Neural cell (in vitro differentiated cells): Measurements from ENCODE around the gene ZNF562. TPM values are rescaled to one million over a fixed set of nuclear protein-coding genes. Genes with fewer than 3 reads are reported as not detected.

Source experiments
- H2AFZ ChIP-seq: fragments of 200-600, 300-800 bp; sonication (generic), shearing (Covaris generic); 2 replicates; pipeline ENCODE4 v1.6.0; 2014; ENCODE audit warnings: low read depth, mild to moderate bottlenecking, antibody characterized with exemption, low read length, moderate library complexity
- H3F3A ChIP-seq: fragments of 200-600 bp; shearing (Covaris generic); 2 replicates; pipeline ENCODE4 v1.6.1; 2016; ENCODE audit warnings: mild to moderate bottlenecking, moderate library complexity, mixed read lengths, antibody characterized with exemption, low read length; ENCODE audit not compliant: insufficient read depth, poor library complexity, severe bottlenecking
- H3K27ac ChIP-seq: fragments of 200-600, 300-800 bp; sonication (generic), shearing (Covaris generic); 2 replicates; pipeline ENCODE4 v1.5.1; 2014; ENCODE audit warnings: mild to moderate bottlenecking, low read length, moderate library complexity
- H3K27me3 ChIP-seq: fragments of 300-800, 200-600 bp; sonication (generic), shearing (Covaris generic); 2 replicates; pipeline ENCODE4 v1.6.0; 2014; ENCODE audit warnings: mild to moderate bottlenecking, low read depth, low read length, moderate library complexity; ENCODE audit not compliant: insufficient read depth
- H3K36me3 ChIP-seq: fragments of 300-800, 200-600 bp; sonication (generic), shearing (Covaris generic); 2 replicates; pipeline ENCODE4 v1.5.1; 2014; ENCODE audit warnings: mild to moderate bottlenecking, antibody characterized with exemption, low read length, moderate library complexity; ENCODE audit not compliant: insufficient read depth
- H3K4me2 ChIP-seq: fragments of 300-800, 200-600 bp; sonication (generic), shearing (Covaris generic); 2 replicates; pipeline ENCODE4 v1.6.0; 2014; ENCODE audit warnings: mild to moderate bottlenecking, low read length
- H3K4me3 ChIP-seq: fragments of 300-800, 200-600 bp; sonication (generic), shearing (Covaris generic); 2 replicates; pipeline ENCODE4 v1.5.1; 2014; ENCODE audit warnings: mild to moderate bottlenecking, low read length, moderate library complexity
- H3K79me2 ChIP-seq: fragments of 200-600 bp; shearing (Covaris generic); replicated peaks from 2 replicates; pipeline ENCODE4 v1.6.0; 2014; ENCODE audit warnings: mild to moderate bottlenecking, low read length, moderate library complexity; ENCODE audit not compliant: insufficient read depth
- H3K9ac ChIP-seq: fragments of 300-800, 200-600 bp; sonication (generic), shearing (Covaris generic); 2 replicates; pipeline ENCODE4 v1.6.1; 2016; ENCODE audit warnings: mild to moderate bottlenecking, low read length, mixed read lengths
- H3K9me2 ChIP-seq: fragments of 200-600 bp; shearing (Covaris generic); 2 replicates; pipeline ENCODE4 v1.6.1; 2016; ENCODE audit warnings: mild to moderate bottlenecking, low read length, mixed read lengths; ENCODE audit not compliant: insufficient read depth
- H3K9me3 ChIP-seq: fragments of 200-600, 300-800 bp; sonication (generic), shearing (Covaris generic); 2 replicates; pipeline ENCODE4 v1.6.1; 2016; ENCODE audit warnings: mild to moderate bottlenecking, mixed run types, low read length, moderate library complexity, mixed read lengths
- H4K20me1 ChIP-seq: fragments of 200-600 bp; shearing (Covaris generic); 2 replicates; pipeline ENCODE4 v1.6.1; 2016; ENCODE audit warnings: mild to moderate bottlenecking, mixed run types; ENCODE audit not compliant: insufficient read depth
- EP300 ChIP-seq: fragments of 450-650 bp; conservative IDR thresholded peaks from 2 replicates; pipeline ENCODE4 v1.6.1; 2014; ENCODE audit warnings: antibody characterized with exemption, mild to moderate bottlenecking, moderate library complexity; ENCODE audit not compliant: poor library complexity, severe bottlenecking
- EZH2 ChIP-seq: fragments of 200-600, 300-800 bp; shearing (Covaris generic), sonication (generic); IDR thresholded peaks from 2 replicates; pipeline ENCODE4 v1.6.1; 2014; ENCODE audit warnings: antibody characterized with exemption, low read length, borderline replicate concordance, mild to moderate bottlenecking; ENCODE audit not compliant: insufficient read depth, poor library complexity, severe bottlenecking
- MXI1 ChIP-seq: fragments of 450-650 bp; conservative IDR thresholded peaks from 2 replicates; pipeline ENCODE4 v1.6.1; 2014; ENCODE audit warnings: antibody characterized with exemption, mild to moderate bottlenecking; ENCODE audit not compliant: poor library complexity, severe bottlenecking
- POLR2AphosphoS5 ChIP-seq: IDR thresholded peaks from 2 replicates; pipeline ENCODE4 v1.6.1; 2012
- RAD21 ChIP-seq: fragments of 450-650 bp; conservative IDR thresholded peaks from 2 replicates; pipeline ENCODE4 v1.6.1; 2014; ENCODE audit warnings: antibody characterized with exemption, mild to moderate bottlenecking, moderate library complexity
- SMC3 ChIP-seq: fragments of 450-650 bp; conservative IDR thresholded peaks from 2 replicates; pipeline ENCODE4 v1.6.1; 2014; ENCODE audit warnings: antibody characterized with exemption, mild to moderate bottlenecking, moderate library complexity; ENCODE audit not compliant: poor library complexity
- TAF1 ChIP-seq: IDR thresholded peaks from 2 replicates; pipeline ENCODE4 v1.6.1; 2012; ENCODE audit warnings: low read depth
- polyA plus RNA-seq: library from polyadenylated mRNA; depleted of rRNA; stranded (reverse); fragments of >200 nt; gene quantifications from 2 replicates; pipeline ENCODE4 v1.2.3, GENCODE V29; 2014
- TF ChIP-seq, protein P1 (sequence below): fragments of 450-650 bp; IDR thresholded peaks from 2 replicates; pipeline ENCODE4 v1.5.1; 2014; ENCODE audit warnings: antibody characterized with exemption, mild to moderate bottlenecking, moderate library complexity; ENCODE audit not compliant: poor library complexity, severe bottlenecking
- TF ChIP-seq, protein P2 (sequence below): IDR thresholded peaks from 2 replicates; pipeline ENCODE4 v1.6.1; 2012; ENCODE audit warnings: borderline replicate concordance

ZNF562 gene
- polyA plus RNA-seq, 1 donor from 2014 or later = 0.01 TPM

DNA sequence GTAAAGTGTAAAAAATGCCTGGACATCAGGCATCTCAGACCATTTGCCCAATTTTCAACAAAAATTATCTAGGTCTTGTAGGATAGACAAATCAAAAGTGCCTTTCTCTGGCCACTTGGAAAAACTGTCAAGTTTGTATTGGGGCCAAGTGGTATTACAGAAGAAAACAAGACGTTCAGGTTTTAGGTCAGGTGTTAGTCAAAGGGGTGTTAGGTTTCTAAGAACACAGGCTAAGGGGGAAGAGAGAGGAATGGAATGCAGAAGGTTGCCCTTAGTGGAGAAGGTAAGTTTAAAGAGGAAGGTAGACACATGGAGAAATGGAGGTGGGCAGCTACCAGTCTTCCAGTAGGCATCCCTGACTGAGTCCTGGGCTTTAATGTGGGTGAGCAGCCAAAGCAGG lies 33.9 kb downstream of the ZNF562 start:
- H3F3A ChIP-seq = no peaks in the 10 kb centered on the region
- H3K27ac ChIP-seq = no peak overlapping the region
- H3K9ac ChIP-seq = no peak overlapping the region

GRCh38 chr19:9636018-9636417 lies 38.9 kb downstream of the ZNF562 start:
- no peaks in the 10 kb centered on the region for H3K27me3 ChIP-seq
- no peak overlapping the region for H3K9ac ChIP-seq
- no peak overlapping the region for H3K4me3 ChIP-seq
- H3K36me3 ChIP-seq = peaks cover 6% of the 10 kb centered on the region
- H2AFZ ChIP-seq = no peak overlapping the region
- H3K27ac ChIP-seq = no peak overlapping the region
- H3K4me2 ChIP-seq = no peak overlapping the region
- no peaks in the 10 kb centered on the region for H4K20me1 ChIP-seq
- H3K9me3 ChIP-seq = no peaks in the 10 kb centered on the region
- no peaks in the 10 kb centered on the region for H3F3A ChIP-seq
- no peaks in the 10 kb centered on the region for H3K79me2 ChIP-seq
- no peaks in the 10 kb centered on the region for H3K9me2 ChIP-seq
- TF ChIP-seq EP300 (no peak), POLR2AphosphoS5 (no peak), TAF1 (no peak), RAD21 (no peak), MXI1 (no peak), SMC3 (no peak), EZH2 (no peak)
- TF ChIP-seq, protein P1, sequence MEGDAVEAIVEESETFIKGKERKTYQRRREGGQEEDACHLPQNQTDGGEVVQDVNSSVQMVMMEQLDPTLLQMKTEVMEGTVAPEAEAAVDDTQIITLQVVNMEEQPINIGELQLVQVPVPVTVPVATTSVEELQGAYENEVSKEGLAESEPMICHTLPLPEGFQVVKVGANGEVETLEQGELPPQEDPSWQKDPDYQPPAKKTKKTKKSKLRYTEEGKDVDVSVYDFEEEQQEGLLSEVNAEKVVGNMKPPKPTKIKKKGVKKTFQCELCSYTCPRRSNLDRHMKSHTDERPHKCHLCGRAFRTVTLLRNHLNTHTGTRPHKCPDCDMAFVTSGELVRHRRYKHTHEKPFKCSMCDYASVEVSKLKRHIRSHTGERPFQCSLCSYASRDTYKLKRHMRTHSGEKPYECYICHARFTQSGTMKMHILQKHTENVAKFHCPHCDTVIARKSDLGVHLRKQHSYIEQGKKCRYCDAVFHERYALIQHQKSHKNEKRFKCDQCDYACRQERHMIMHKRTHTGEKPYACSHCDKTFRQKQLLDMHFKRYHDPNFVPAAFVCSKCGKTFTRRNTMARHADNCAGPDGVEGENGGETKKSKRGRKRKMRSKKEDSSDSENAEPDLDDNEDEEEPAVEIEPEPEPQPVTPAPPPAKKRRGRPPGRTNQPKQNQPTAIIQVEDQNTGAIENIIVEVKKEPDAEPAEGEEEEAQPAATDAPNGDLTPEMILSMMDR = no peak
- TF ChIP-seq, protein P2, sequence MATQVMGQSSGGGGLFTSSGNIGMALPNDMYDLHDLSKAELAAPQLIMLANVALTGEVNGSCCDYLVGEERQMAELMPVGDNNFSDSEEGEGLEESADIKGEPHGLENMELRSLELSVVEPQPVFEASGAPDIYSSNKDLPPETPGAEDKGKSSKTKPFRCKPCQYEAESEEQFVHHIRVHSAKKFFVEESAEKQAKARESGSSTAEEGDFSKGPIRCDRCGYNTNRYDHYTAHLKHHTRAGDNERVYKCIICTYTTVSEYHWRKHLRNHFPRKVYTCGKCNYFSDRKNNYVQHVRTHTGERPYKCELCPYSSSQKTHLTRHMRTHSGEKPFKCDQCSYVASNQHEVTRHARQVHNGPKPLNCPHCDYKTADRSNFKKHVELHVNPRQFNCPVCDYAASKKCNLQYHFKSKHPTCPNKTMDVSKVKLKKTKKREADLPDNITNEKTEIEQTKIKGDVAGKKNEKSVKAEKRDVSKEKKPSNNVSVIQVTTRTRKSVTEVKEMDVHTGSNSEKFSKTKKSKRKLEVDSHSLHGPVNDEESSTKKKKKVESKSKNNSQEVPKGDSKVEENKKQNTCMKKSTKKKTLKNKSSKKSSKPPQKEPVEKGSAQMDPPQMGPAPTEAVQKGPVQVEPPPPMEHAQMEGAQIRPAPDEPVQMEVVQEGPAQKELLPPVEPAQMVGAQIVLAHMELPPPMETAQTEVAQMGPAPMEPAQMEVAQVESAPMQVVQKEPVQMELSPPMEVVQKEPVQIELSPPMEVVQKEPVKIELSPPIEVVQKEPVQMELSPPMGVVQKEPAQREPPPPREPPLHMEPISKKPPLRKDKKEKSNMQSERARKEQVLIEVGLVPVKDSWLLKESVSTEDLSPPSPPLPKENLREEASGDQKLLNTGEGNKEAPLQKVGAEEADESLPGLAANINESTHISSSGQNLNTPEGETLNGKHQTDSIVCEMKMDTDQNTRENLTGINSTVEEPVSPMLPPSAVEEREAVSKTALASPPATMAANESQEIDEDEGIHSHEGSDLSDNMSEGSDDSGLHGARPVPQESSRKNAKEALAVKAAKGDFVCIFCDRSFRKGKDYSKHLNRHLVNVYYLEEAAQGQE = no peak

More for the DNA sequence above, 33.9 kb downstream of the ZNF562 start:
- H4K20me1 ChIP-seq = no peaks in the 10 kb centered on the region
- H3K4me3 ChIP-seq = no peak overlapping the region
- H3K4me2 ChIP-seq = no peak overlapping the region
- H2AFZ ChIP-seq = no peak overlapping the region
- no peaks in the 10 kb centered on the region for H3K9me2 ChIP-seq
- no peaks in the 10 kb centered on the region for H3K9me3 ChIP-seq
- H3K27me3 ChIP-seq = no peaks in the 10 kb centered on the region
- H3K36me3 ChIP-seq = no peaks in the 10 kb centered on the region
- TF ChIP-seq RAD21 = no peak
- no peak for TF ChIP-seq TAF1
- TF ChIP-seq EZH2 = no peak
- no peak for TF ChIP-seq MXI1
- TF ChIP-seq, protein P1 = no peak
- TF ChIP-seq, protein P2 = no peak
- no peaks in the 10 kb centered on the region for H3K79me2 ChIP-seq
